NCI-H1694 treated with DMSO at 0.1 percent for 48 hours (cell line): Measurements from ENCODE around the gene SLX1A.
A peak's percentile ranks its signal among the peaks of the same experiment; 100 is the strongest.
"Not testable (repeated sequence)": the region's sequence is repeated elsewhere in the genome, so short reads cannot be mapped to it uniquely, and the experiment has no call there.

Experiments used
- DNase-seq: peaks from one replicate; lab custom pipeline; 2025; lab: John Stamatoyannopoulos, UW

Gene SLX1A

DNA sequence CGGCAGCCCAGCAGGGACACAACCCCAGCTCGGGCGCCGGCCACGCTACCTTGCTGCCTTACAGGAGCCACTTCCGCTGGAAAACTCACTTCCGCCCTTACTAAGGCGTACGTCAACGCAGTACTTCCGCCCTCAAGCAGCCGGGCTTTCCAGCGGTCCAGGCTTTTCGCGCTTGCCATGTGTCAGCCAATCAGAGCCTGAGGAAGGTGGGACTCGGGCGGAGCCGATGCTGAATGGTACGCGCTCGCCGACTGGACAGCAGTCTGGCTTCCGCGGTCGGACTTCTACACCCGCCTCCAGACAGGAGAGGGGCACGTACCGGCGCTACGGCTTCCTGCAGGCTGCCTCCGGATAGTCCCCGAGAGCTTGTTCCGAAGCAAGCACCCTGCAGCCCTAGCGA, at the start of gene SLX1A, which contains the start of gene BOLA2B:
TSS of gene SLX1A (plus strand) at position 261 of the 400 bp plus-strand sequence. CDS start 210 bp downstream, outside the sequence.
TSS of gene BOLA2B (minus strand) at position 52 of the 400 bp plus-strand sequence. CDS start 71 bp downstream, outside the sequence.
- not testable (repeated sequence) for DNase-seq

DNA sequence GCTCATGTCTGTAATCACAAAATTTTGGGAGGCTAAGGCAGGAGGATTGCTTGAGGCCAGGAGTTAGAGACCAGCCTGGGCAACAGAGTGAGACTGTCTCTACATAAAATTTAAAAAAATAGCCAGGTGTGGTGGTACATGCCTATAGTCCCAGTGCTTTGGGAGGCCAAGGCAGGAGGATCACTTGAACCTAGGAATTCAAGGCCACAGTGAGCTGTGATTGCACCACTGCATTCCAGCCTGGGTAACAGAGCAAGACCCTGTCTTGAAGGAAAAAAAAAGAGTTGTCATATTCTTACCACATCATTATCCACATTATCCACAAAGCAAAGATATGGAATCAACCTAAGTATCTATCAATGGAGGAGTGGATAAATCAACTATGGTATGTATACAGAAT, 49.7 kb upstream of the SLX1A start:
- DNase-seq: no peak

DNA sequence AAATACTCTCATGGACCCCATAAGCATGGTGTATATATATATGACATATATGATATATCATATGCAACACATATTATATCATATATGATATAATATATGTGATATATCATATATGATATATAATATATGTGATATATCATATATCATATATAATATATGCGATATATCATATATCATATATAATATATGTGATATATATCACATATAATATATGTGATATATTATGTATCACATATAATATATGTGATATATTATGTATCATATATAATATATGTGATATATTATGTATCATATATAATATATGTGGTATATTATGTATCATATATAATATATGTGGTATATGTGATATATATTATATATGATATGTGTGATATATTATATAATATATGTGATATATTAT, 48.8 kb upstream of the SLX1A start:
- DNase-seq: no peak

DNA sequence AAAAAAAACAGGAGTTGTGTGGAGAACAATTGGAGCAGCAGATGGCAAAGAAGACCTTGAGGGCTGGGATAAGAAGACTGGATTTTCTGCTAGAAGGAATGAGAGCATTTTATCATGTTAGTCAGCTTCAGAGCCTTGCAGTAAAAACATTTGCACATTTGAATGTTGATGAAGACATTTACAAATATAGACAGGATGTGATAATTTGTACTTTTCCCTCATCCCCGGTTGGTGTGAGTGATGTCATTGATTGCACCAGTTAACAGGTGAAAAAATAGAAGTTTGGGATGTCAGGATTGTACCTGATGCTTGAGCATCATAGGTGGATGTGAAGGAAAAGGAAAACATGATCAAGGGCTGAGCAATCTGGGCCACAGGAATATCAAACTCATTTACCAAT, 48.0 kb upstream of the SLX1A start:
- no peak for DNase-seq

DNA sequence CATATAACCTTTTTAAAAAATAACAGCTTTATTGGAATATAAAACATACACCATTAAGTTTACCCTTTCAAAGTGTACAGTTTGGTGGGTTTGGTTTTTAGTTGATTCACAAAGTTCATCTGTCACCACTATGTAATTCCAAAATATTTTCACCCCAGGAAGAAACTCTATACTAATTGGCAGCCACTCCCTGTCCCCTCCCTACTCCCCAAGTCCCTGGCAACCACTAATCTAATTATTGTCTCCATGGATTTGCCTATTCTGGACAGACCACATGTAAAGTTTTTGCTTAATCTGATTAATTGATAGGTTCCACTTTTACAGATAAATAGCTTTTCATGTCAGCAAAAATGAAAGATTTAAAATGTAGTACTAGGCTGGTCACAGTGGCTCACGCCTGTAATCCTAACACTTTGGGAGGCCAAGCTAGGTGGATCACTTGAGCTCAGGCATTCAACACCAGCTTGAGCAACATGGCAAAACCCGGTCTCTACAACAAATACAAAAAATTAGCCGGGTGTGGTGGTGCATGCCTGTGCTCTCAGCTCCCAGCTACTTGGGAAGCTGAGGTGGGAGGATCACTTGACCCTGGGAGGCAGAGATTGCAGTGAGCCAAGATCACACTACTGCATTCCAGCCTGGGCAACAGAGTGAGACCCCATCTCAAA, 45.7 kb upstream of the SLX1A start:
- DNase-seq: no peak

DNA sequence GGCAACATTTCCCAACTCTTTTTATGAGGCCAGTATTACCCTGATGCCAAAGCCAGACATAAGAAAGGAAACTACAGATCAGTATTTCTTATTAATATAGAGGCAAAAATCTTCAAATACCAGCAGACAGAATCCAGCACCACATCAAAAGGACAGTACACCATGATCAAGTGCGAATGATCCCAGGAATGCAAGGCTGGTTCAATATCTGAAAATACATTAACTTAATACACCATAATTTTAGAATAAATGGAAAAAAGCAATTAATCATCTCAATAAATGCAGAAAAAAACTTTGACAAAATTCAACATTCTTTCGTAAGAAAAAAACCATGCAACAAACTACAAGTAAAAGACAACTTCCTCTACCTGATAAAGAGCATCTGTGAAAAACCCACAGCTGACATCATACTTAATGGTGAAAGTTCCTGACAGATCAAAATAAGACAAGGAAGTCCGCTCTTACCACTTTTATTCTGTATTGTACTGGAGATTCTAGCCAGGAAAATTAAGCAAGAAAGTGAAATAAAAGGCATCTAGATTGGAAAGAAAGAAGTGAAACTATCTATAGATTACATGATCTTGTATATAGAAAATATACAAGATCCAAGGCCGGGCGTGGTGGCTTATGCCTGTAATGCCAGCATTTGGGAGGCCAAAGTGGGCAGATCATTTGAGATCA, 44.3 kb upstream of the SLX1A start:
- no peak for DNase-seq

DNA sequence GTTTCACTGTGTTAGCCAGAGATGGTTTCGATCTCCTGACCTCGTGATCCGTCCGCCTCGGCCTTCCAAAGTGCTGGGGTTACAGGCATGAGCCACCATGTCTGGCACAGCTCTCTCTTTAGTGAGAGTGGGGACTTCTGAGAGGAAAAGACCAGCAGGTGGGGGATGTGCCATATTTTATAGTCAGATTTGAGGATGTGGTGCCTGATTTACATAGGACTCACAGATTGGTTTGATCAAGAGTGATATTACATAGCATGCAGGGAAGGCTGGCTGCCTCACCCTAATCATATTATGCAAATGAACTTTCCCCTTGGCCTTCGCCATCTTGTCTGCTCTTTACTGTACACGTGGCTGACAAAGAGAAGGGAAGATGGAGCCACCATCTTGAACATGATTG, 42.6 kb upstream of the SLX1A start:
- DNase-seq: no peak

DNA sequence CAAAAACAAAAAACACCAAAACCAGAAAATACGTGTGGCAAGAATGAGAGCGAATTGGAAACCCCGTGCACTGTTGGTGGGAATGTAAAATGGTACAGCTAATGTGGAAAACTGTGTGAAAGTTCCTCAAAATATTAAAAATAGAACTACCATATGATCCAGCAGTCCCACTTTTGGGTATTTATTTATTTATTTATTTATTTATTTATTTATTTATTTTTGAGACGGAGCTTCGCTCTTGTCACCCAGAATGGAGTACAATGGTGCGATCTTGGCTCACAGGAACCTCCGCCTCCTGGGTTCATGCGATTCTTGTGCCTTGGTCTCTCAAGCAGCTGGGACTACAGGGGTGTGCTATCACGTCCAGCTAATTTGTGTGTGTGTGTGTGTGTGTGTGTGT, 41.2 kb upstream of the SLX1A start:
- no peak for DNase-seq

DNA sequence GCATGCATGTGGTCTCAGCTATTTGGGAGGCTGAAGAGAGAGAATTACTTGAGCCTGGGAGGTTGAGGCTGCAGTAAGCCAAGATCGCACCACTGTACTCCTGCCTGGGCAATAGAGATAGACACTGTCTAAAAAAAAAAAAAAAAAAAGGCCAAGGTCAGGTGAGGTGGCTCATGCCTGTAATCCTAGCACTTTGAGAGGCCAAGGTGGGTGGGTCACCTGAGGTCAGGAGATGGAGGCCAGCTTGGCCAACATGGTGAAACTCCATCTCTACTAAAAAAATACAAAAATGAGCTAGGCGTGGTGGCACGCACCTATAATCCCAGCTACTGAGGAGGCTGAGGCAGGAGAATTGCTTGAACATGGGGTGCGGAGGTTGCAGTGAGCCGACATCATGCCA, 38.5 kb upstream of the SLX1A start:
- DNase-seq: no peak

DNA sequence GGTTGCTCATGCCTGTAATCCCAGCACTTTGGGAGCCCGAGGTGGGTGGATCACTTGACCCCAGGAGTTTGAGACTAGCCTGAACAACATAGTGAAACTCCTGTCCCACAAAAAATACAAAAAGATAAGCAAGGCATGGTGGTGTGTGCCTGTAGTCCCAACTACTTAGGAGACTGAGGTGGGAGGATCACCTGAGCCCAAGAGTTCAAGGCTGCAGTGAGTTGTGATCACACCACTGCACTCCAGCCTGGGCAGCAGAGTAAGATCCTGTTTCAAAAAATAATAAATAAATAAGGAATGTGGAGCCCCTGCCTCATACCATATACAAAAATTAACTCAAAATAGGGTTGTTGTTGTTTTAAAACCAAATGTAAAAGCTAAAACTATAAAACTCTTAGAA, 36.5 kb upstream of the SLX1A start:
- DNase-seq: no peak

DNA sequence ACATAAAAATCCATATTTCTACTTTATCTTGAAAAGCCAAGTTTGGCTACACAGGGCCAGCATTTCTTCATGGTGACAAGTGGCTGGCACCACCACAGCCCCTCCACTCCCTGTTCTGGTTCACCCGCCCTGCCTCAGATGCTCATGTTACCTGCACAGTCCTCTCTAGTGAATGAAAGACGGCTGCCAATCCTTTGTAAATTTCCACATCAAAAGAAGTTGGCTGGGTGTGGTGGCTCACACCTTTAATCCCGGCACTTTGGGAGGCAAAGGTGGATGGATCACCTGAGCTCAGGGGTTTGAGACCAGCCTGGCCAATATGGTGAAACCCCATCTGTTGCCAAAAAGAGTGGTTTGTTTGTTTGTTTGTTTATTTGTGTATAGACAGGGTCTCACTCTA, 30.1 kb upstream of the SLX1A start:
- DNase-seq: no peak

DNA sequence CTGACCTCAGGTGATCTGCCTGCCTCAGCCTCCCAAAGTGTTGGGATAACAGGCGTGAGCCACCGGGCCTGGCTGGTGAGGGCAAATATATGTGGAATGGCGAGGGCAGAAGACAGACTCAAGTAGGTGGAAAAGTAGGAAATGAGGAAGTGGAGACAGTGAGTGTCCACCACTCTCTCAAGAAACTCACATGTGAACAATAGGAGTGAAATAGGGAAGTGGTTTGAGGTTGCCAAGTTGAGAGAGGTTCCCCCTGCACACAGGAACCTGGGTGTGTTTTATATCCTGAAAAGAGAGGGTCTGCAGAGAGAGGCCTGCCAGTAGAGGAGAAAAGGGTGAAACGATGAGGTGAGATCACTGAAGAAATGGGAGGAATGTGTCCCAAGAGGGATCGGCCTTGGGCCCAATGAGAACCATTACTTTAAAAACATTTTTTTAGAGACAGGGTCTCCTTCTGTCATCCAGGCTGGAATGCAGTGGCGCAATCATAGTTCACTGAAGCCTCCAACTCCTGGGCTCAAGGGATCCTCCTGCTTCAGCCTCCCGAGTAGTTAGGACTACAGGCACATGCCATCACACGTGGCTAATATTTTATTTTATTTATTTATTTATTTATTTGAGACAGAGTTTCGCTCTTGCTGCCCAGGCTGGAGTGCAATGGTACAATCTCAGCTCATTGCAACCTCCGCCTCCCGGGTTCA, 27.3 kb upstream of the SLX1A start:
- no peak for DNase-seq

DNA sequence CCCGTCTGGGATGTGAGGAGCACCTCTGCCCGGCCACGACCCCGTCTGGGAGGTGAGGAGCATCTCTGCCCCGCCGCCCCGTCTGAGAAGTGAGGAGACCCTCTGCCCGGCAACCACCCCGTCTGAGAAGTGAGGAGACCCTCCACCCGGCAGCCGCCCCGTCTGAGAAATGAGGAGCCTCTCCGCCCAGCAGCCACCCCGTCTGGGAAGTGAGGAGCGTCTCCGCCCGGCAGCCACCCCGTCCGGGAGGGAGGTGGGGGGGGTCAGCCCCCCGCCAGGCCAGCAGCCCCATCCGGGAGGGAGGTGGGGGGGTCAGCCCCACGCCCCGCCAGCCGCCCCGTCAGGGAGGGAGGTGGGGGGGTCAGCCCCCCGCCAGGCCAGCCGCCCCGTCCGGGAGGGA, 24.9 kb upstream of the SLX1A start:
- DNase-seq: not testable (repeated sequence)

DNA sequence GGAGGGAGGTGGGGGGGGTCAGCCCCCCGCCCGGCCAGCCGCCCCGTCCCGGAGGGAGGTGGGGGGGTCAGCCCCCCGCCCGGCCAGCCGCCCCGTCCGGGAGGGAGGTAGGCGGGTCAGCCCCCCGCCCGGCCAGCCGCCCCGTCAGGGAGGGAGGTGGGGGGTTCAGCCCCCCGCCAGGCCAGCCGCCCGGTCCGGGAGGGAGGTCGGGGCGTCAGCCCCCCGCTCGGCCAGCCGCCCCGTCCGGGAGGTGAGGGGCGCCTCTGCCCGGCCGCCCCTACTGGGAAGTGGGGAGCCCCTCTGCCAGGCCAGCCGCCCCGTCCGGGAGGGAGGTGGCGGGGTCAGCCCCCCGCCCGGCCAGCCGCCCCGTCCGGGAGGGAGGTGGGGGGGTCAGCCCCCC, 24.3 kb upstream of the SLX1A start:
- DNase-seq: not testable (repeated sequence)

DNA sequence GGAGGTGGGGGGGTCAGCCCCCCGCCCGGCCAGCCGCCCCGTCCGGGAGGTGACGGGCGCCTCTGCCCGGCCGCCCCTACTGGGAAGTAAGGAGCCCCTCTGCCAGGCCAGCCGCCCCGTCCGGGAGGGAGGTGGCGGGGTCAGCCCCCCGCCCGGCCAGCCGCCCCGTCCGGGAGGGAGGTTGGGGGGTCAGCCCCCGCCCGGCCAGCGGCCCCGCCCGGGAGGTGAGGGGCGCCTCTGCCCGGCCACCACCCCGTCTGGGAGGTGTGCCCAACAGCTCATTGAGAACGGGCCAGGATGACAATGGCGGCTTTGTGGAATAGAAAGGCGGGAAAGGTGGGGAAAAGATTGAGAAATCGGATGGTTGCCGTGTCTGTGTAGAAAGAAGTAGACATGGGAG, 23.5 kb upstream of the SLX1A start:
- DNase-seq: not testable (repeated sequence)

DNA sequence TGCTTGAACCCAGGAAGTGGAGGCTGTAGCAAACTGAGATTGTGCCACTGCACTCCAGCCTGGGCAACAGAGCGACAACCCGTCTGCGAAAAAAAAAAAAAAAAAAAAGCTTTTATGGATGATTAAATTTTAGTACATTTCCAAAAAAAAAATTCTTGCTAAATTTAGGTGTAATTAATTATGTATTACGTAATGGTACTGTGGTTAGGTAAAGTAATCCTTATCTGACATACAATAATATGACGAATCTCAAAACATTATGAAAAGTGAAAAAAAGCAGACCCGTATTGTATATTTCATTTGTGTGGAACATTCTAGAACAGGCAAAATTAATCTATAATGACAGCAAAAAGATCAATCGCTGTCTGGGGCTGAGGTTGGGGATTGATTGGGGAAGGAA, 20.6 kb upstream of the SLX1A start:
- no peak for DNase-seq

DNA sequence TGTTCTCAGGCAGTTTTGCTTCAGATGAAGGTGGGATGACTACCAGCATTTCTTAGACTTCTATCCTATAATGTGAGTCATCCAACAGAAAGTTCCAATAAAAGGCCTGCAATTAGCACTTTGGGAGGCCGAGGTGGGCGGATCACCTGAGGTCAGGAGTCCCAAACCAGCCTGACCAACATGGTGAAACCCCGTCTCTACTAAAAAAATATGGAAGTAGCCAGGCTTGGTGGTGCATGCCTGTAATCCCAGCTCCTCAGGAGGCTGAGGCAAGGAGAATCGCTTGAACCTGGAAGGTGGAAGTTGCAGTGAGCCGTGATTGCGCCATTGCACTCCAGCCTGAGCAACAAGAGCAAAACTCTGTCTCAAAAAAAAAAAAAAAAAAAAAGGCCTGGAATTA, 16.8 kb upstream of the SLX1A start:
- not testable (repeated sequence) for DNase-seq

DNA sequence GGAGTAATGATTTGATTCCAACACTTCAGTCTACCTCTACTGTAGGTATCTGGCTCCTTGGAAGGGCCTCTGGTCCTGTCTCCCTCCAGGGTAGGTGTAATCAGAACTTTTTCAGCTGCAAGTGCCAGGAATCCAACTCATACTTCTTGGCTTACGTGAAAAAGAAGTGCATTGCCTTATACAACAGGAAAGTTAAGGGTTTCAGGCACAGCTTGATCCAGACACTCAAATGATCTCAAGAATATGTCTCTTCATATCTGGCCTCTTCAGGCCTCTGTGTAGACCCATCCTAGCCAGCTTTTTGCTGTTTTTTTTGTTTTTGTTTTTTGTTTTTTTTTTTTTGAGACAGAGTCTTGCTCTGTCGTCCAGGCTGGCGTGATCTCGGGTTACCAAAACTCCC, 14.5 kb upstream of the SLX1A start:
- DNase-seq: no peak

DNA sequence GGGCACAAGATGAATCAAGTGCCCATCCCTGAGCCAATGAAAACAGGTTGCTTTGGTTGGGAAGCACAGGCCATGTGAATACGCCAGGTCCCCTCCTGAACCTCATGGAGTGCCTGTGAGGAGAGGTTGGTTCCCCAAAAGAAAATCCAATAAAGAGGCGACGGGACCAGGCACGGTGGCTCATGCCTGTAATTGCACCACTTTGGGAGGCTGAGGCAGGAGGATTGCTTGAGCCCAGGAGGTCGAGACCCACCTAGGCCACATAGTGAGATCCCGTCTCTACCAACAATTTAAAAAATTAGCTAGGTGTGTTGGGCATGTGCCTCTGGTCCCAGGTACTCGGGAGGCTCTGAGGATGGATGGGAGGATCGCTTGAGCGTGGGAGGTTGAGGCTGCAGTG, 13.7 kb upstream of the SLX1A start:
- no peak for DNase-seq

DNA sequence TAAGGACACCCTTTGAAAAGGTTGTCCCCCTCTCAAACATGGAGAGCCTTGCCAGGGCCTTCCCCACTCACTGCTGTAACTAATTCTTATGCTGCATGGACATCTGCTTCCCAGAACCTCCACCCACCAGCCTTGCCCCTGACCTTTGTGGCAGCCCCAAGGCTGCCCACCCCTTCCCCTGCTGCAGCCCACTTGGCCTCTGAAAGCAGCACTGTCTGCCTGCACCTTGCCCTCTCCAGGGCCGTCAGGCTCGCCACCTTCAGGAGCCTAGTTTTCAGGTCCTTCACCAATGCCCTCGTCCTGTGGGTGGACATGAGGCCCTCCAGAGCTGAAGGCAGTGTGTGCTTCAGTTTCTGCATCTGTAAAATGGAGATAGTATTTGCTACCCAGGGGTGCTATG, 12.9 kb upstream of the SLX1A start:
- no peak for DNase-seq

DNA sequence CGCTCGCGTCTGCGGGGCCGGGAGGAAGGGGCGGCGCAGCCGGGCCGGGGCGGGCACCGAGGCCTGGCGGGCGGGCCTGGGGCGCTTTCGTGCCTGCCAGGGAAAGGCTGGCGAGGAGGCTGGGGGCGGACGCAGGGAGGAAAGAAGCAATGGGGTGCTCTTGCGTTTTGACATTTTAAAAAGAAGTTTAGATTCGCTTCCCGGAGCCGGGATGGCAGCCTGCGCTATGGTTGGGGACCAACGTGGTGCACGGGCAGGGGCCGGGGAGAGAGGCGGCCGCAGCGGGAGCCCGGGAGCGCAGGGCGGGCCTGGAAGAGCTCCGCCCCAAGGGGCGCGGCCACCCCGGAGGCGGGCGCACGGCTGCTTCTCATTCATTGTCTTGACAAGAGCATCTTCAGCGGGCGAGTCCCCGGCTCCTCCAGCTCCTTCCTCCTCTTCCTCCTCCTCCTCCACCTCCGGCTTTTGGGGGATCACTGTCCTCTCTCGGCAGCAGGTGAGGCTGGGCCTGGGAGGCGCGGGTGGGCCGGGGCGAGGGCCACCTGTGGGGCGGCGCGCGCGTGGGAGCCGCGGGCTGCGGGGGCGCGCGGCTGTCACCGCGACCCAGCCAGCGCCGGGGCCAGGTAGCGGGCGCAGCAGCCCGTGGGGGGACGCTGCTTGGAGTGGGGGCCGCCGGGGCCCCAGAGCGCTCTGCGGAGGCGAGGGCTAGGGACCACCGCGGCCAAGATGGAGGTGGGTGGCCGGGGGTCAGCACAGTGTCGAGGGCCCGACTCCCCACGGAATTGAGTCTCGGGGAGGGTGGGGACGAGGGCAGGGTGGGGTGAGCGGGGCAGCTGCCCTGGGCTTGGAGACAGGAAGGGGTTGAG, 10.2 kb upstream of the SLX1A start, which contains the start of gene CORO1A:
TSS of gene CORO1A (plus strand) at position 370 of the 863 bp plus-strand sequence. CDS start 1,608 bp downstream, outside the sequence.
- peak; percentile 29 for DNase-seq
